Measurements from ENCODE around the gene CCDC187. TPM values are rescaled to one million over a fixed set of nuclear protein-coding genes. Genes with fewer than 3 reads are reported as not detected.

Gene CCDC187
- total RNA-seq, 1 donor from 2014 or later: not detected

DNA sequence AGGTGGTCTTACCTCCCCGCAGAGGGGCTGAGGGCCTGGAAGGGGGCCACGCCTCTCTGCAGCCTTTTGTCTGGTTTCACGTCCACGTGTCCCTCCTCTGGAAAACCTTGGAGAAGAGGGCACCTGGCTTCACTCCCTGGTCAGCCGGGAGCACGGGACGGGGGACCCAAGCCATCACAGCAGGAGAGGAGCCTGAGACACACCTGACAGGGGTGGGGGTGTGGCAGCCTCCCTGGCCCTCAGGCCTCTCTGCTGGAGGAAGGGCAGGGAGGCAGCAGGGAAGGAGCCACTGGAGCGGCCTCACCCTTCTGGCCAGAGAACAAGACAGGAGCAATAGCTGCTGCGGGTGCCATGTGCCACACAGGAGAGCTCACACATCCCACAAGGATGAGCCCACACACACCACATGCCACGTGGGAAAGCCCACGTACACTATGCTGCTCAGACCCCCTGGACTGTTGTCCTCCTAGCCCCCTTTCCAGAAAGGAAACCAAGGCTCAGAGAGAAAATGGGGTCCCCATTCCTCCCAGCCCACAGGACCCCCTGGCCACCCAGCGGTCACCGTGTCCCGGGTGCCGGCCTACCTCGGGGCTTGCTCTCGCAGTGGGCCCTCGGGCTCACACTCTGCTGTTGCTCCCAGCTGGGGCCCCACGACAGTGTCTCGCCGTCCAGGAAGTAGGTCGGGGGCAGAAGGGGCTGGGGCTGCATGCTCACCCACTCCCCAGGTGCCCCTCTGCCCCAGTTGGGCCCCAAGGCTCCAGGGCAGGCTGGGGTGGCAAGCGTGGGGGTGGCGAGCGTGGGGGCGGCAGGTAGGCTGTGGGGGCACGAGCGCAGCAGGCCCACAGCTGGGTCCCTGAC is 18.2 kb downstream of the CCDC187 start:
- TF ChIP-seq, protein P1, sequence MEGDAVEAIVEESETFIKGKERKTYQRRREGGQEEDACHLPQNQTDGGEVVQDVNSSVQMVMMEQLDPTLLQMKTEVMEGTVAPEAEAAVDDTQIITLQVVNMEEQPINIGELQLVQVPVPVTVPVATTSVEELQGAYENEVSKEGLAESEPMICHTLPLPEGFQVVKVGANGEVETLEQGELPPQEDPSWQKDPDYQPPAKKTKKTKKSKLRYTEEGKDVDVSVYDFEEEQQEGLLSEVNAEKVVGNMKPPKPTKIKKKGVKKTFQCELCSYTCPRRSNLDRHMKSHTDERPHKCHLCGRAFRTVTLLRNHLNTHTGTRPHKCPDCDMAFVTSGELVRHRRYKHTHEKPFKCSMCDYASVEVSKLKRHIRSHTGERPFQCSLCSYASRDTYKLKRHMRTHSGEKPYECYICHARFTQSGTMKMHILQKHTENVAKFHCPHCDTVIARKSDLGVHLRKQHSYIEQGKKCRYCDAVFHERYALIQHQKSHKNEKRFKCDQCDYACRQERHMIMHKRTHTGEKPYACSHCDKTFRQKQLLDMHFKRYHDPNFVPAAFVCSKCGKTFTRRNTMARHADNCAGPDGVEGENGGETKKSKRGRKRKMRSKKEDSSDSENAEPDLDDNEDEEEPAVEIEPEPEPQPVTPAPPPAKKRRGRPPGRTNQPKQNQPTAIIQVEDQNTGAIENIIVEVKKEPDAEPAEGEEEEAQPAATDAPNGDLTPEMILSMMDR (IDR thresholded peaks at IDR 0.05): no peak
- H3K4me3 Mint-ChIP-seq (ENCODE audit: unreplicated experiment): no peak overlapping the region
- no peak overlapping the region for H3K27ac Mint-ChIP-seq (ENCODE audit: unreplicated experiment)
- peaks cover 24% of the 10 kb centered on the region for H3K27me3 Mint-ChIP-seq (ENCODE audit: low read depth)
- peaks cover 4% of the 10 kb centered on the region for H3K4me1 Mint-ChIP-seq (ENCODE audit: low read depth)
- no peaks in the 10 kb centered on the region for H3K36me3 Mint-ChIP-seq (ENCODE audit: low read depth)
- no peak for DNase-seq (ENCODE audit: low spot score)
- H3K9me3 Mint-ChIP-seq (ENCODE audit: low read depth): no peaks in the 10 kb centered on the region

DNA sequence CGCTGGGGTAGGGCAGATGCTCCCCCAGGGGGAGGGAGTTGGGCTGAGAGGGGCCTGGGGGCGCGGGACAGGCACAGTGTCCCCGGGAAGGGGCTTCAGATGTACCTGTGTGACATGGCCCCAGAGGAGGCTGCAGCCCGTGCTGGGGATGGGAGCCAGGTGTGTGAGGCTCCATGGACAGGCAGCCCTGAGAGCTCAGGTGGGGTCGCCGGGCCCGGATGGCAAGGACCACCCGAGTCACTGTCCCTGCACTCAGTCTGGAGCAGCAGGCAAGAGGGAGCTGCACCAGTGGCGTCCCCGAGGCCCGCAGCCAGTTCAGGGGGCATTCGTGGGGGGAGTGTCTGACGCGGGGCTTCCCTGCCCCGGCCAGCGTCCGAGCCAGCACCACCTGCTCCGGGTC is 18.9 kb downstream of the CCDC187 start:
- Mint-ChIP-seq H3K4me3 (ENCODE audit: unreplicated experiment) (no peak overlapping the region), H3K36me3 (ENCODE audit: low read depth) (no peaks in the 10 kb centered on the region), H3K4me1 (ENCODE audit: low read depth) (peaks cover 4% of the 10 kb centered on the region), H3K27me3 (ENCODE audit: low read depth) (peaks cover 25% of the 10 kb centered on the region), H3K9me3 (ENCODE audit: low read depth) (peaks cover 2% of the 10 kb centered on the region), H3K27ac (ENCODE audit: unreplicated experiment) (no peak overlapping the region)
- TF ChIP-seq, protein P1 (IDR thresholded peaks at IDR 0.05): no peak
- DNase-seq (ENCODE audit: low spot score): no peak

DNA sequence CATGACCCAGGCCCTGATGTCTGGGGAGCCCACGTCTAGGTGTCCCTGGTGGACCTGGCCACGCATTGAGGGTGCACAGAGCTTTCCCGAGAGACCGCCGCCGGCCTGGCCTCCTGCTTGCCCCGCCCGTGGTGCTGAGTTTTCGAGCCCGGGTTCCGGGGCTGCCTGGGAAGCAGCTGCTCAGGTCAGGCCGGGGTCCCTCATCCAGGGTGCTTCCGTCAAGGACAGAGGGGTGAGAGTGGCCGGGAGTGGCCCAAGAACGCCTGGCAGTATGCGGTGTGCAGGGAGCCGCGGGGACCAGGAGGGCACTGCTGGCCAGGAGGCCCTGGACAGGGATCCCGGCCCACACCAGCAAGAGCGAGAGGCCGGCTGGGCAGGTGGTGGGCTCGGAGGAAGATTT is 19.6 kb downstream of the CCDC187 start:
- TF ChIP-seq, protein P1 (IDR thresholded peaks at IDR 0.05): no peak
- peaks cover 26% of the 10 kb centered on the region for H3K27me3 Mint-ChIP-seq (ENCODE audit: low read depth)
- H3K4me1 Mint-ChIP-seq (ENCODE audit: low read depth): peaks cover 4% of the 10 kb centered on the region
- peaks cover 3% of the 10 kb centered on the region for H3K9me3 Mint-ChIP-seq (ENCODE audit: low read depth)
- no peaks in the 10 kb centered on the region for H3K36me3 Mint-ChIP-seq (ENCODE audit: low read depth)
- H3K27ac Mint-ChIP-seq (ENCODE audit: unreplicated experiment): no peak overlapping the region
- H3K4me3 Mint-ChIP-seq (ENCODE audit: unreplicated experiment): no peak overlapping the region
- no peak for DNase-seq (ENCODE audit: low spot score)

DNA sequence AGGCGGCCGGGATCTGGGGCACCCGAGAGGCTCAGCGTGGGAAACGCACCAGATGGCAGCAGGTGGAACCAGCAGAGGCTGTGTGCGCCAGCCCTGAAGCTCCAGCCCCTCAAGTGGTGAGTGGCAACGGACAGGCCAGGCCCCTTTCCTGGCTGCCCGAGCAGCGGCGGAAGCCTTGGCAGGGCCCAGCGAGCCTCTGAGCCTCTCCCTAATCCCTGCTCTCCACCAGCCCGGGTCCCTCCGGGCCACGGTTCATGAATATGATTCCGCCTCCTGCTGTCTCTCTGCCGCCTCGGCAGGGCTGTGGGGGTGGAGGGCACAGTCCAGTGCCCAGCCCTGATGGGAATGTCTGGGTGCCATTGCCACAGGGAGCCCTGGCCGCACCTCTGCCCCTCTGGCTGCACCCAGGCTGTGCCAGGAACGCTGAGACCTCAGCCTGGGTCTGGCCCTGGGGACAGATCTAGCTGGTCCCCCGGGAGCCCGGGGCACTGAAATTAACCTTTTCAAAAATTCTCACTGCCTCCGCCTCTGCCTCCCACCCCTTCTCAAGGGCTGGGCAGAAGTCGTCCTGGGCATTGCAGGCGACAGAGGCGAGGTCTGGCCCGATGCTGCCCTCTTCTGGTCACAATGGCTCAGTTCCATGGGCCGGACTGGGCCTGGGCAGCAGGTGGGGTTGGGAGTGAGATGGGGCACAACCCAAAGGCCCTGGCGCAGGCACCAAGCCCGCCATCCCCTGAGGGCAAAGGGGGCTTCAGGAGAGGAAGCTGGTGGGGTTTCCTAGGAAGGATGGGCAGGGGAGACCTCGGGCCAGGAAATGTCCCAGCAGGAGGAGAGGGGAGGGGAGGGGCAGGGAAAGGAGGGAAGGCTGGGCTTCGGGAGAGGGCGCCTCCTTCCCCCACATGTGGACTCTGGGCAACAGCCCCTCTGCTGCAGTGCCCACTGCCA is 20.3 kb downstream of the CCDC187 start:
- no peak overlapping the region for H3K27ac Mint-ChIP-seq (ENCODE audit: unreplicated experiment)

More for the DNA sequence above, 20.3 kb downstream of the CCDC187 start:
- no peak overlapping the region for H3K4me3 Mint-ChIP-seq (ENCODE audit: unreplicated experiment)
- peaks cover 25% of the 10 kb centered on the region for H3K27me3 Mint-ChIP-seq (ENCODE audit: low read depth)
- DNase-seq (ENCODE audit: low spot score): no peak
- H3K36me3 Mint-ChIP-seq (ENCODE audit: low read depth): no peaks in the 10 kb centered on the region
- TF ChIP-seq, protein P1 (IDR thresholded peaks at IDR 0.05): peak; percentile 94
- H3K9me3 Mint-ChIP-seq (ENCODE audit: low read depth): peaks cover 3% of the 10 kb centered on the region
- peaks cover 4% of the 10 kb centered on the region for H3K4me1 Mint-ChIP-seq (ENCODE audit: low read depth)
